IPS DF 4.7 (cell line): ENCODE data around the gene SNAP25.
A peak's percentile ranks its signal among the peaks of the same experiment; 100 is the strongest.

Experiments used
- DNase-seq: peaks from one replicate; pipeline ENCODE4 v3.0.0-alpha.2; 2013; ENCODE audit warnings: low spot score; ENCODE audit errors: extremely low read depth

The SNAP25 gene

DNA sequence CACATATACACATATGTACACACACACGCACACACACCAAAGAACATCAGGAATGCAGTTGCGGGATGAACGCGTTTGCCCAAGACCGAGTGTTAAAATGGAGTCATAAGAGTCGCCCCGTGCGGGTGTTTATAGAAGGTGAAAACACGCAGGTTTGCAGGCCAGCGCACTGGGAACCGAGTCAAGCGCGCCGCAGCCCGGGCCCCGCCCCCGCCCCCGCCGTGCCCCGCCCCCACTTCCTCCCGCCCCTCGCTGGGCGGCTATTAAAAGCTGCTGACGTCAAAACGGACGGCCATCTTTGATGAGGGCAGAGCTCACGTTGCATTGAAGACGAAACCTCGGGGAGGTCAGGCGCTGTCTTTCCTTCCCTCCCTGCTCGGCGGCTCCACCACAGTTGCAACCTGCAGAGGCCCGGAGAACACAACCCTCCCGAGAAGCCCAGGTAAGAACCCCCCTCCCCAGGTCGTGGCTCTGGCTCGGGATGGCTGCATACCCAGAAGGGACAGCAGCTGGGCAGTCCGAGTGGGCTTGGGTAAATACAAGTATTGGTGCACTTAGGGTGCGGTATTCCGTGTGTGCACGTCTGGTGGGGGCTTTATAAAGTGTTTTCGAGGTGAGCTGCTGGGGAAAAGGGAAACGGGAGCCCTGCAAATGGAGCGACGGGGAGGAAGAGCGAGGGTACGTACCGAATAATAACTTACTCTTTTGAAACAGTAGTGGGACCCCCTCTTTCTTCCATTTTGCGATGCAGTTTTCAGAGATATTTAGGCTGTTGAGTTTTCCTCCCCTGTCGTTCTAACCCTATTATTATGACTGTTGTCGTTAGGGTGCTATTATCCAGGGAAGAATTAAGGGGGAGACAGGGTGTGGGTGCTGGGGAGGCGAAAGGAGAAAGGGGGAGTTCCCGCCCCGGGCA, at the start of gene SNAP25:
TSS of gene SNAP25 (plus strand) at position 295 of the 916 bp plus-strand sequence. CDS start 56,662 bp downstream, outside the sequence.
- peak; percentile 81 for DNase-seq

DNA sequence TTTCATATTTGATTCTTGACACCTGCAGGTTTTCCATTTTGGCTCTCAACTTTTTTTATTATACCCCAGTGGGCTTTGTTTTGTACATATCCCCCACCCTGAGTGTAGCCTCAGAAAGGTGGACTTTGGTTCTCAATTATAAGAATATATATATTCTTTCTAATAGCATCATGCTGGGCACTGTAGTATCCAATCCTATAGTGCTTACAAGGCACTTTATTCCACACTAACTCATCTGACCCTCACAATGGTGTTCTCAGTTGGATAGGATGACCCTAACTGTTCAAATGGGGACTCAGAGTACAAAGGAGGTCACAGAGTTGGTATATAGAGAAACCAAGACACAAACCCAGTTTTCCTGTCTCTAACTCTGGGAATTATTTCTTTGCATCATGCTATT, 48.9 kb upstream of the SNAP25 start:
- DNase-seq: no peak

GRCh38 chr20:10170261-10170660, 48.4 kb upstream of the SNAP25 start:
- no peak for DNase-seq

DNA sequence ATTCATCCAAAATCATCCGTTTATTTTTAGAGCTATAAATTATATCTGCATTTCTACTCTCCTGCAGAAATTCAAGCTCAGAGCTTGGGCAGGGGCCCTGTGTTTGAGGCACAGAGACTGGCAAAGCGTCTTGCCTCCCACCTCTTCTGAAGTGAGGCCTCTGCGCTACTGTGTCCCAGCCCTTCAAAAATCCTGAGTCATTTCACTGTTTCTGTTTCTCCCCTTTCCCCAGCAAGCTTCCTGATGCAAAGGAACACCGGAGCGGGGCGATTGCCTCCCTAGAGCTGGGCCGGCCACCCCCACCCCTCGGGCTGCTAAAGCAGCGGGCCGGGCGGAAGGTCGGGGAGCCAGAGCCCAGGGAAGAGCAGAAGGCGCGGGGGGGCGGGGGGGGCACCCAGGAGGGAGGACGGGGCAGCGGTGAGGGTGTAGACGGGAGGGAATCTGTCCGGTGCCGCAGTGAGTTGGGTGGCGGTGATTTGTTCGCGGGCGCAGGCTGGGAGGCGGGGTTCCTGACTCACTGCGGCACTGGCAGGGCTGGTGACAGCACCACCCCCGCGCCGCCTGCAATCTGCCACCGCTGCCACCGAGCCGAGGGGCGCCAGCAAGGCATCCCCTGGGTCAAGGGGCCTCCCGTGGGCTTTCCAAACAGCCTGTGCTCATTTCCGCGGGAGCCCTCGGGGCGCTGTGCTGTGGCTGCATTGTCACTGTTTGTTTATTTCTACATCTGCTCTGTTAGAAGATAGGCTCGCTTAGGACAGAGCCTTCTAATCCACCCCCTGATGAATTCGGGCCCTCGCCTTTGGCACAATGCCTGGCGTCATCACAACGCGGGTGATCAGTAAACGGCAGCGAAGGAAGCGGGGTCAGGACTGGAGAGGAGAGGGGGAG, 46.5 kb upstream of the SNAP25 start:
- no peak for DNase-seq

DNA sequence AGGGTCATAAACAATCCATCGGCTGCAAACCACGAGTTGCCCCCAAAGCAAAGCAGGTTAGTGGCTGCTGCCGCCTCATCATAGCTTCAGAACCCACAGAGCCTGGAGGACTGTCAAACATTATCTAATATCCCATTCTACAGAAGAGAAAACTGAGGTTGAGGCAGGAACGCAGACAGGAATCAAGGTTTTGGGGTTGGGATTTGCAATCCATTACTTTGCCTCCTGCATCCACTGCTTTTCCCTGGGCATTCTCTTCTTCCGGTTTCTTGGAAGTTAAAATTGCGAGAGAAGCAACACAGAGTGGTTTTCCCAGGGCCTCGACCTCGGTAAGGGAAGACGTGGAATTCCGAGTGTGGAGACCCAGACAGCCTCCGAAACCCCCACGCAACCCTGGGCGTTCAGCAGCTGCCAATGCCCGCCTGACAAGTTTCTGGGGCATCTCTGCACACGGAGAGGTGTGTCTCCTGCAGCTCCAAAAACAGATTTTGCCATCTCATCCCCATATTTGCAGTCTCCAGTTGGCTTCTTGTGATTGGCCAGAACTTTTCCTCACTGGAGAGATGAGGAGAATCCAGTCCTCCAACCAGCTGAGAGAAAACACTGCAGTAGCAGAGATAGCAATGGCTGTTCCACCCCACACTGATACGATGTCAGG, 45.5 kb upstream of the SNAP25 start:
- DNase-seq: no peak

- no peak for DNase-seq
Measured at GRCh38 chr20:10174400-10174799, 44.2 kb upstream of the SNAP25 start.

- DNase-seq: no peak
Measured at GRCh38 chr20:10177326-10177725, 41.3 kb upstream of the SNAP25 start.

GRCh38 chr20:10178091-10178490, 40.5 kb upstream of the SNAP25 start:
- no peak for DNase-seq

GRCh38 chr20:10178727-10179313, 39.8 kb upstream of the SNAP25 start:
- no peak for DNase-seq

DNA sequence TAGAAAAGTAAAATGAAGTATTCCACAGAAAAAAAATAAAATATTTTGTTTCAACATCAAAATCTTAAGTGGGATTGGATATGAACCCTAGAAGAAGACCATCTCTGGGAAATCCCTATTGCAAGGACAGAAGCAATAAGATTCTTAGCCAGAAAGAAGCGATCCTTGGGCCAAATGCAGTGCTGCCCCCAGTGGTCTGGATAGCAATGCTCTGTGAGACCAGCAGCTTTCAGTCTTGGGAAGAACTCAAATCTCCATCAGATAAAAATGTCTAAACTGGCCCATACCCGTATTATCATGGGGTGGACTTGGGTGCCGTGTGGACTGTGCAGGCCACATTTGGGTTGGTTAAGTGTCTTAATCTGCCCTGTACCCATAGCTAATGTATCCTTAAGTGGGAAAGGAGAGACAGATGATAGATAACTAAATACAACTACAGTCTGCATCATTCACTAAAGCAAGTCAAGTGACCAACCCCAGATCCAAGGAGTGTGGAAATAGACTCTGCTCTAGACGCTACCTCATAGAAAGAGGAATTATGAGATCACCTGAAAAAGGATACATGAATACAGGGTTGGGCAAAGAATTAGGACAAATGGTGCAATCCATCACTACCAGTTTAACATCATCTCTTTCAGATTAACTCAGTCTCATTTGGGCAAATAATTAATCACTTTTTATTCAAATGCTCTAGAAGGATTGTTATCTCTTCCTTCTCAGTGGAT, 38.9 kb upstream of the SNAP25 start:
- DNase-seq: no peak

- no peak for DNase-seq
Measured at GRCh38 chr20:10180651-10181235, 37.9 kb upstream of the SNAP25 start.

- DNase-seq: no peak
Measured at GRCh38 chr20:10185741-10186558, 32.7 kb upstream of the SNAP25 start.

- no peak for DNase-seq
Measured at GRCh38 chr20:10190456-10190855, 28.2 kb upstream of the SNAP25 start.

DNA sequence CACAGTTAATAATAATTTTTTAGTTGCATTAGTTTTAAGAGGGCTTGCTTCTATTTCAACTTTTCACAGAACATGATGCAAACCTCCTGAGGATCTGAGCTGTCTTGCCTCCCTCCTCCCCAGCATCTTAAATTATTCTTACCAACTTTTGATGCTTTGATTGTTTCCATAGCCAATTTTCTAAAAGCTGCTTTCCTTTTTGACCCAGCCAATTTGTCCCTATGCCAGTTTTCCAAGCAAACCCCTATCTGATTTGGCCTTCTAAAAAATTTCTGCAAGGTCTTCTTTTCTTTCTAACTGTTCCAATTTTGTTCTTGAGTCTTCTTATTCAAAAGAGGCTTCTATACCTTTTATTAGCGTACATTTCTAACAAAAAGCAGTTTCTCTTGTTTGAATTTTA, 26.5 kb upstream of the SNAP25 start:
- no peak for DNase-seq

DNA sequence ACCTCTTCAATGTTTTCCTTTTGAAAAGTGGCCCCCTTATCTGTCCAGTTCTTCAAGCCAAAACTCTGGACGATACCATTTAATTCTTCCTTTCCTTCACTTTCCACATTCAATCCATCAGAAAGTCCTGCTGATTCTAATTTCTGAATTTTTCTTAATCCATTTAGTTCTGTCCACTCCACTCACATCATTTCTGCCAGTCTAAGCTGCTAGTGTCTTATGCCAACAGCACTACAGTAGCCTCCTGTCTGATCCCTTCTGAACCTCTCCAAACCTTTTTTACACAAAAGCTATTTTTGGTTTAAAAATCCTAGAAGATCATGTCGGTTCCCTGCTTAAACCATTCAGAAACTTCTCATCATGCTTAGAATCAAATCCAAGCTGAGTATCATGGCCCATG, 24.5 kb upstream of the SNAP25 start:
- DNase-seq: no peak

GRCh38 chr20:10200330-10200729, 18.3 kb upstream of the SNAP25 start:
- DNase-seq: no peak

DNA sequence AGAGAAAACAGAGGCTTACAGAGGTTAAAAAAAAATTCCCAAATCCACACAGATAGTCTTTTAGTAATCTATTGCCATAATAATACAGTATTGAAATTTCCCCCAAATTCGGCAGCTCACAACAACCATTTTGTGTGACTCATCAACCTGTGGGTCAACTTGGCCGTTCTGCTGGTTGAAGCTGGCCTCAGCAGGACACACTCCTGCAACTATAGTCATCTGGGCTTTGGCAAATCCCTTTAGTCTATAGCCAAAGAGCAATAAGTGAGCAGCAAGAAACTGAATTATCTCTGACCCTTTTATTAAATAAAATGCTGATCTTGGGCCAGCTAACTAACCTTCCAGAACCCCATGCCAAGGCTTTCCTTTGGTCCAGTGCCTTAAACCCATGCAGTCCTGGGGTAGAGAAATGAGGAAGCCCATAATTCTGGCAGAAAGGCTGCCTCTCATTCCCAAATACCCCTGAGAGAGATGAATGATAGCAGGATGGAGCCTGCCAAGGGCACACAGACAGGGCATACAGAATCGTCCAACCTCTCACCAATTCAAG, 17.2 kb upstream of the SNAP25 start:
- no peak for DNase-seq

DNA sequence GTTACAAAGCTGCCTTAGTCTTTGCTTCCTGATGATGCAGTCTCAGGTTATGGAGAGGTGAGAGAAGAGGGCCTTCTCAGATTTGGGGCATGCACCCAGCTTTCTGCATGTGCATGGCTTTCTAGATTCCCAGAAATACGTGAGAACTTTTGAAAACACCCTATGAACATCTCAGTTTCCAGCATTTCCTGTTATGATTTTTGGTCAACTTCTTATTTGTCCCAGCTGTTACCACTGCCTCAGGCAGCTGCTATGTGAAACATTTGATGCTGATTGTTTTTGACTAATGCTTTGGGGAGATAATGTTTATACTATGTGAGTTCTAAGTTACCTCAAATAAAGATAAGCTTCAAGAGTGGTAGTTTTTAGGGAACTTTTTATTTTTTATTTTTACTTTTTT, 9.5 kb upstream of the SNAP25 start:
- DNase-seq: no peak

GRCh38 chr20:10213526-10213925, 5.1 kb upstream of the SNAP25 start:
- no peak for DNase-seq
